Muscle of arm (tissue), 12 donors: ENCODE measurements around the gene SLC47A2. TPM values are rescaled to one million over a fixed set of nuclear protein-coding genes. Genes with fewer than 3 reads are reported as not detected.
"Not testable (repeated sequence)": the region's sequence is repeated elsewhere in the genome, so short reads cannot be mapped to it uniquely, and the experiment has no call there.

ENCODE experiments used
- DNase-seq: peaks from one replicate; pipeline ENCODE4 v3.0.0-alpha.2; 2013
- polyA plus RNA-seq, 12 donors: library from polyadenylated mRNA; unstranded; fragments of 120-200 nt; gene quantifications; one replicate each; pipeline ENCODE4 v1.2.1, GENCODE V29; 2013; ENCODE audit not compliant: insufficient read length in 12 of 12

The SLC47A2 gene
- polyA plus RNA-seq, 12 donors: 0.15 to 0.60 (median 0.26) TPM; not detected in 2

DNA sequence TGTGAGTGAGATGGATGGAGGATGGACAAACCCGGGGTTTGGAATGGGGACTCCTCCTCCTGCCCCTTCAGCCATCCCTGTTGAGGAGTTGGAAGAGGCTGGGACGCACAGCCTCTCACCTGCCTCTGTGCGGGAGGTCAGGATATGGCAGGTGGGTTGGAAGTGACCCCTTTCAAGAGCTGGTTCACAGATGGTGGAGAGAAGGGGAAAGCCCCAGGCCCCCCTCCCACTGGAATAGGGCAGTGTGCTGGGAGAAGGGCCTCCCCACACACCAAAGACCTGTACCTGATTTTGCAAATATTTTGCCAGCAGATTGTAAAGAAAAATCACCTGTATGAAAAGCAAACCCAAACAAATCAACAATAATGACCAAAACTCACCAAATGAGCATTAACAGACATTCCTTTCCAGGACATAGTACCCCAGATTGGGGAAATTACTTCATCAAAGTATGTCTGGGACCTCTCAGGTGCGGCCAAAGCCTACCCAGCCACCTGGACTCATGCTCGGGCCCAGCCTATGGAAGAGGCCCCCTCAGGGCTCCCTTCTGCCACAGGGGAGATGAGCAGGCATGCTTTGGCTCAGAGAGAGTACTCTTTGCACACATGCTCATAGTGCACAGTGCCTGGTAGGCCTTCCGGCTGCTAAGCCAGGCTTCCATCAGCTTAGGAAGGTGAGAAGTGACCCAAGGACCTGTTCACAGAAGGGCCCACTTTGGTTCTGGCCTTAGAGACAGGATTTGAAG is 7.8 kb downstream of the SLC47A2 start:
- DNase-seq: no peak

DNA sequence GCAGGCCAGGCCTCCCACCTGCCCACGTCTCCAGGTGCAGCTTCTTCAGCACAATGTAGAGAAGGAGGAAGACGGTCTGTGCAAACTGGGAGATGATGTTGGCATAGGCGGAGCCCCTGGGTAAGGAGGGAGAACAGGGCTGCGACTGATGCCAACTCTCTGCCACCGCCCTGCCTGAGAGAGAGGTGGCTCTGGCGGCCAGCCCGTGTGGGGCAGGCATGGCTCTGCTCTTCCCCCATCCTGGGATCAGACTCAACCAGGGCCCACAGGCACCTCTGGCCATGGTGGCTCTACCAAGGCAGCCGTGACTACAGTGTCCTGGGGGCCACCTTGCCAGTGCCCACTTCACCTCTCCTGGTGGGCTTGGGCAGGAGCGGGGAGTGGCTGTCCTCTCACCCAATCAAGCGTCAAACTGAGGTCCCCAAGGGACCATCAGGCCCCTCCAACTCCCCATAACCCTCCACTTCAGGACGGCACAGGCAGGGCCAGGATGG is 8.6 kb downstream of the SLC47A2 start:
- DNase-seq: no peak

DNA sequence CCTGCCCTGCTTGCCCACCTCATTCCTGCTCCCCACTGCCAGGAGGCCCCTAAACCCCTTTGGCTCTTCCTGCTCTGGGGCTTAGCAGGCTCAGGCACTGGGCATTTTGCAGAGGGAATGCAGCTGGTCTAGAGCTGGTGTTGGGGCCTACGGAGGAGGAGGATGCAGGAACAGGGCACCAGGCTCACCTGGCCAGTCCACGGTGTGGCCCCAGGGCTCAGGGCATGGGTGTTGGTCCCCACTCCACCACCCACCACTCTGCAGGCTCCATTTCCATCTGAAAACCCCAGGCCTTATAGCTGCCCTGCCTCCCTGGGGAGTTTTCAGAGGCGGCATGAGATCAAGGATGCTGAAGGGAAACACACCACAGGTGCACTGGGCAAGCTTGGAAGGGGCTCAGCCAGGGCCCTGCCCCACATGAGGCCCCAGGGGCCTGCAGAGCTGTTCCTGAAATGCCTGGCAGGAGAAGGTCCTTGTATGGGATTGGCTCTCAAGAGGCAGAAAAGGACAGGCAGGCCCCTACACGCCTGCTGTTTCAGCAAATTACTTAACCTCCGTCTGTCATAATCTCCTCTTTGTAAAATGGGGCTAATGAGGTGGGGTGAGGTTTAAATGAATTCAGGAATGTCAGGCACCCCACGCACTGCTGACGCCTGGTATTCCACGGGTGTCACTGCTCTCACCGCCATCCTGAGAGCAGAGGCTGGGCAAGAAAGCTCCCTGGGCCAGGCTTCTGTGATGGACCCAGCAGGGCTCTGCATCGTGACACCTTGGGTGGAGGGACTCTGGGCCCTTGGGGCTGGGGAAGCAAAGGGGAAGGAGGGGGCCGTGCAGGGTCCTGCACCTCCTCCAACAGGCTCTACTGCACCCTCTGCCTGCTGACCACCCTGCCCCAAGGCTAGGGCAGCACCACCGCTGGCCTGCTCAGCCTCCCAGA is 9.3 kb downstream of the SLC47A2 start:
- no peak for DNase-seq

DNA sequence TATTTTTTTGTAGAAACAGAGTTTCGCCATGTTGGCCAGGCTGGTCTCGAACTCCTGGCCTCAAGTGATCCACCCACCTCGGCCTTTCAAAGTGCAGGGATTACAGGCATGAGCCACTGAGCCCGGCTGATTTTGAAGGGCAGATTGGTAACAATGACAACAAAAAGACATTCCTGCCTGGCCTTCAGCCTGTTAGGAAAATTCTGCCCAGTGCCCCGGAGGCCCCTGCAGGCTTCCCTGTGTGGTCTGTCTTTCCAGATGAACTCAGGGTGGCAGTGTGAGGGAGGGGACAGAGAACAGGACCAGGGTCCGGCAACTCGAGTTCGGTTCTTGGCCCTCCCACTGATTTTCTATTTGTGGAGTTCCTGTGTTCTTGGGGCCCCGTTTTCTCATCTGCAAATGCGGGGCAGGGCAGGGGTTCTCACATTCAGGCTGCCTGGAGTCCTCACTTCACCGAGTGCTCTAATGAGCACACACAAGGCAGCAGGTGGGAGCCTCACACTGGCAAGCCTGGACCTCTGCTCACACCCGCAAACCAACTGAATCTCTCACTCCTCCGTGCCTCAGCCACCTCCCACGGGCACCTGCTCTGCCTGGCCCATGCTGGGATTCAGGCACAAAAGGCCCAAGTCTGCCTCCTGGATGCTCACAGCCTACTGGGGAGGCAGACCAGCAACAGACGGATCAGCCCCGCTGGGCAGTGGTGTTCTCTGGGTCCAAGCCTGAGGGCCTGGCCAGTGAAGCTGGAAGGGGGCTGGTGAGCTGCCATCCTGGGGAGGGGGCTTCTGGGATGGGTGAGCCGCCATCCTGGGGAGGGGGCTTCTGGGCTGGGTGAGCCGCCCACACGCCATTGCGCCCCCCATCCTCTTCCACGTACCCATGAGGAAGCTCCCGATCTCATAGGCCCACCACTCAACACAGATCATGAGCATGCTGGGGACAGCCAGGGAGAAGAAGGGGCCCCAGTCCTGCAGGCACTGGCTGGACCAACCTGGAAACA is 10.3 kb downstream of the SLC47A2 start:
- DNase-seq: no peak

DNA sequence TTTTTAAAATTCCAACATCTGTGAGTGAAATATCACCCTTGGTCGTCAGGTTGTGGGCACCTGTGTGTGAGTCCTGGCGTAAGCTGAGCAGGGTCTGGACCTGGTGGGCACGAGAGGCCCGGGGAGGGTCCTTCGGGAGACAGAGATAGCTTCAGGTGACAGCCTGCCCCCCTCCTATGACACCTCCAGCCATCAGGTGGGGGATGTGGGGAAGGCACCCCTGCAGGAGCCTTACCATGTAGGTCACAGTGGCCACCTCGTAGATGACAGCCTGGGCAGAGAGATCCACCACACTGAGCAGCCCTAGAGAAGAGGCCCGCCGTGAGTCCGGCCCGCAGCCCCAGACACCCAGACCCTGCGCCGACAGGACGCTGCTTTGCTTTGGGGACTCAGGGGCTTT is 11.2 kb downstream of the SLC47A2 start:
- no peak for DNase-seq

DNA sequence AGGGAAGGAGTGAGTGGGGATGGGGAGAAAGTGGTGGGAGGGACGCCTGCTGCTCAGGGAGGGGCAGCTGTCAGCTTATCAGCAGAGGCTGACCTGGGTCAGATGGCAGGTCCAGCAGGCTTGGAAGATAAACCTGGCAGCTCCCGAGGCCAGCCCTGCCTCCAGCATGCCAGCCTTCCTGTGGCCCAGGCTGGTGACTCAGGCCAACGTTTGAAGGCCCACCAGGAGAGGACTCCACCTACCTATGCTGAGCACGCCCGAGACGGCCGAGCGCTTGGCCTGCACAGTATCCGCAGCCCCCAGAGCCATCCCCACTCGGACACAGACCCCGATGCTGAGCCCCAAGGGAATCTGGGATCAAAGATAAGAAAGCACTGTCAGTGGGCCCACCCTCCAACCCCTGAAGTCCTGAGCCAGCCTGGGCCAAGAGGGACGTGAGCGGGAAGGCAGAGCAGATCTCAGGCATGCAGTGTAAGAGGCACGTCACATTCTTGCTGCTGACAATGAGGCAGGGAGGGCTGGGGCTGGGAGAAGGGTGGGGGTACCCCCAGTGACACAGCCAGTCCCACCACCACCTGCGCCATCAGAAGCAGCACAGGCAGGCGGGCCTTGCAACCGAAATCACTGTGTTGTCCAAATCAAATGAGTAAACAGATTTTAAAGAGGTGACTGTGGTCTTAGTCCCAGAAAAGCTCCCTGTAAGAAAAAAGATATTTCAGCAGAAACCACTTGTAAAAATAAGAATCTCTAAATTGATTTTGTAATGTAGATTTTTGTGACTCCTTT is 12.4 kb downstream of the SLC47A2 start:
- DNase-seq: no peak

DNA sequence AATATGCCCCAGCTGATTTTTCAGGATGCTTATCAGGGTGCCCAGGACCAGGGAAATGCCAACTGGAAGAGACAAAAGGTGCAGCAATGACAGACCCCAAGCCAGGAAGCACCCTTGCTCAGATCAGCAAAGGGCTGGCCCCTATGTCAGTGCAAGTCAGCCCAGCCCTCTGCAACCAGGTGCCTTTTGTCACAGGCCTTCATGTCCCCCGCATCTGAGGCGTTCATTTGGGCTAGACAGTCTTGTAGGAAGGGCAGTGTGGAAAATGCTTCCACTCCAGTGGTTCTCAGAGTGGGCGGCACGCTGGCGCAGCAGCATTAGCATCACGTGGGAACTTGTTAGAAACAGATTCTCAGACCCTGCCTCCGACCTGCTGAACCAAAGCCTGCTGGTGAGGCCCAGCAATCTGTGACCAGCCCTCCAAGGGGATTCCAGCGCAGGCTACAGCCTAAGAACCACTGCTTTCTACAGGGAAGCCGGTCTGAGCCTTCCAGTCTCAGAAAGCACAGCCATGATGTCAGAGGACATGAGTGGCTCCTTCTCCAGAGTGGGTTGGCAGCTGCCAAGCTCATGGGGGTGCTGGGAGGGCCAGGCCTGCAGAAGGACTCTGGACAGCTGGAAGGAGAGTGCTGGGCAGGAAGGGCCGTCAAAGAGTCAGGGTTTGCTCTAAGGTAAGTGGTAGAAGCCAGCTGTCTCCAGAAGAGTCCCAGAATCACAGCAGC is 13.1 kb downstream of the SLC47A2 start:
- DNase-seq: no peak

DNA sequence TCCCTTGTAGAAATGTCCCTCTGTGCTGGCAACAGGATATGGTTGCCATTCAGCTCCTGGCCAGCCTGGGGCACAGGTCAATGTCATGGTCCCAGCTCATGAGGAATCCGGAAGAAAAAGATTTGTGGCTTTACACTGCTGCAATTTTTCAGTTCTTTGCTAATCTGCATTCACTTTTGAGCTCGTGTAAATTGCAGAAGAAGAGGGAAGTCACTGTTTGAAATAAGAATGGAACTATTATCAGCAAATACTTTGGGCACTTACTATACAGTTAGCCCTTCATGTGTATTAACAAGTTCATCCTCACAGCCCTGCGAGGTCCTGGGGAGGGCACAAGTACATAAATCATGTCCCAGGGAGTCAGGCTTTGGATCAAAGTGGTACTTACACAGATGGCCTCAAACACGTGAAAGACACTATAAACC is 14.2 kb downstream of the SLC47A2 start:
- DNase-seq: no peak

DNA sequence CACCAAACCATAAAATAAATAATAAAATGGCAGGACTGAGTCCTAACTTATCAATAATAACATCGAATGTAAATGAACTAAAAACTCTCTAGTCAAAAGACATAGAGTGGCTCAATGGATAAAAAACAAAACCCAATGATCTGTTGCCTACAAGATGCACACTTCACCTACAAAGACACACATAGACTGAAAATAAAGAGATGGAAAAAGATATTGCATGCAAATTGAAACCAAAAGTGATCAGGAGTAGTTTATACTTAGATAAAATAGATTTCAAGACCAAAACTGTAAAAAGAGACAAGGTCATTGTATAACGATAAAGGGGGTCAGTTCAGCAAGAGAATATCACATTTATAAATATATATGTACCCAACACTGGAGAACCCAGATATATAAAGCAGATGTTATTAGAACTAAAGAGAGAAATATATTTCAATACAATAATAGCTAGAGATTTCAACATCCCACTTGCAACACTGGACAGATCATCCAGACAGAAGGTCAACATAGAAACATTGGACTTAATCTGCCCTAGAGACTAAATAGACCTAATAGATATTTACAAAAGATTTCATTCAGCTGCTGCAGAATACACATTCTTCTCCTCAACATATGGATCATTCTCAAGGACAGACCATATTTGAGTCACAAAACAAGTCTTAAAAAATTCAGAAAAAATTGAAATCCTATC is 29.8 kb downstream of the SLC47A2 start:
- DNase-seq: no peak

DNA sequence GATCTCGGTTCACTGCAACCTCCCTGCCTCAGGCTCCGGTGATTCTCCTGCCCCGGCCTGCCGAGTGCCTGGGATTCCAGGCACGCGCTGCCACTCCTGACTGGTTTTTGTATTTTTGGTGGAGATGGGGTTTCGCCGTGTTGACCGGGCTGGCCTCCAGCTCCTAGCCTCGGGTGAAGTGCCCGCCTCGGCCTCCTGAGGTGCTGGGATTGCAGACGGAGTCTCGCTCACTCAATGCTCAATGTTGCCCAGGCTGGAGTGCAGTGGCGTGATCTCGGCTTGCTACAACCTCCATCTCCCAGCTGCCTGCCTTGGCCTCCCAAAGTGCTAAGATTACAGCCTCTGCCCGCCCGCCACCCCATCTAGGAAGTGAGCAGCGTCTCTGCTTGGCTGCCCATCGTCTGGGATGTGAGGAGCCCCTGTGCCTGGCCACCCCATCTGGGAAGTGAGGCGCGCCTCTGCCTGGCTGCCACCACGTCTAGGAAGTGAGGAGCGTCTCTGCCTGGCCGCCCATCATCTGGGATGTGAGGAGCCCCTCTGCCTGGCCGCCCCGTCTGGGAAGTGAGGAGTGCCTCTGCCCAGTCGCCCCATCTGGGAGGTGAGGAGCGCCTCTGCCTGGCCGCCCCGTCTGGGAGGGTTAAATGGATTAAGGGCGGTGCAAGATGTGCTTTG is 31.3 kb downstream of the SLC47A2 start:
- DNase-seq: not testable (repeated sequence)

DNA sequence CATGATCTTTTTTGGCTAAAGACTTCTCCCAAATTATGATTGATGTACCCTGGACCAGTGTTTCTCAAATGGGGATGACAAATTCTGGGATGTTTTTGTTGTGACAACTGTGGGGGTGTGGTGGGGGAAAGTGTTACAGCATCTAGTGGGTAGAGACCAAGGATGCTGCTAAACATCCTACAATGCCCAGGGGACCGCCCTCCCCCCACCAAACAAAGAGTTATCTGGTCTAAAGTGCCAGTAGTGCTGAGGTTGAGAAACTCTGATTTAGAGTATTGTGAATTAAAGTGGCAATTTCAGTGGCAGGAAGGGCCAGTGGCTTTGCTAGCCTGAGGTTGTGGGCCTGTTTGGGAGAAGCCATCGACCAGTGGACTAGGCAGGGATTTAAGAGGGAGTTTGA is 33.3 kb downstream of the SLC47A2 start:
- no peak for DNase-seq

DNA sequence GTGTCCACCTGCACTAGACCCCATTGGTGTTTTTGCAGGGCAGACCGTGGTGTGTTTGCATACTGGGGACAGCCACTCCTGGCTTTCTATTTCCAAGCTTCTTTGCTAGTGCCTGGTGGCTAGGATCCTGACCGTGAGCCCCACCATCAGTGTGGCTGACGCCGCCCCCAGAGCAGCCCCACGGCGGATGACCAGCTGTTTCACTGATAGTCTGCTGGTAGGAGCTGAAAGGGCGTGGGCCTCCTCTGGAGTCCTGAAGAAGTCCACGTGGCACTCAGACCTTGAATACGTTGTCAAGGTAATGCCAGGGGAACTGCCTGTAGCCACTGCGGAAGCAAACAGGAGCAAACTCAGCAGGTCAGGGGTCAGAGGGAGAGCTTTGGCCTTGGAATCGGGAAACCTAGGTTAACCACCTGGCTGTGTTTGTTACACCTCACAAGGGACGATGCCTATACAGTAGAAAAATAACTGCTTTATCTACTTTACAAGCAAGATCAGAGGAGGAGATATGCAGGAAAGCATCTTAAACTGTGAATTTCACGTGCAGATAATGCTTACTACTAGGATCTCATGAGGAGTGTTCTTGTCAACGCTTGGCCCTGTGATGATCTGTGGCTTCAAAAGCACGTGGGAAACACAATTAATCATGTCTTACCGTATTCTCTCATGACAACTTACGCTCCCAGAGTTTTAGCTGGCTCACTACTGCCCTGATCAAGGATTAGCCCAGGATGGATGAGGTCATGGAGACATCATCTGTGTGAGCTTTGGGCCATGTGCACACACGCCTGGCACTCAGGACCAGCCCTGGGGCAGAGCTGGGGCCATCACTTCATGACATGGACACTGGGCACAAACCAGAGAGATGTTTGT is 37.6 kb downstream of the SLC47A2 start:
- no peak for DNase-seq

DNA sequence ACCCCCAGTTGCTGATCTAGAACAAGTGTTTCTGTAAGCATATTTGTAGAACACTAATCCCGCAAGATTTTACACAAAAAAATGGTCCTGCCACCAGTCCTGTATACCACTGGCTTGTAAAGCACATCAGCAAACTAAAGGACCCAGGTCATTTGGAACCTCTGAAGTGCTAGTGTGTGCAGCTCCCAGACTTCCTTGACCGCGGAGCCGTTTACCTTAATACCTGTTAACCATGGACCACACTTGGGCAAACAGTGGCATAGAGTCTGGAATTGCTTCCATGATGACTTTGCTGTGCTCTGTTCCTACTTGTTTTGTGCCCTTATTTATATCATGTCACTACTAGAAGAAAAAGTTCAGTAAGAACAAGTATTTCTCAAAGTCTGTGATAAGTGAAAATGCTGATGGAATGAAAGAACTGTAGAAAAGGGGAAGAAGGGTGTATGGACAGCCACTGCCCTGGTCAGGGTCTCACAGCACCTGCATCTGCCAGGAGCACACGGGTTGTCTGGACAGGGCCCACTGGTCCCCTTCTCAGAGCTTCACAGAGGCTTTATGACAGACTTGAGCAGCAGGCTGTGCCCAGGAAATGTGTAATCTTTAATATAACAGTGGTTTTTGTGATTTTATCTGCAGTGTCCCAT is 38.5 kb downstream of the SLC47A2 start:
- DNase-seq: no peak

DNA sequence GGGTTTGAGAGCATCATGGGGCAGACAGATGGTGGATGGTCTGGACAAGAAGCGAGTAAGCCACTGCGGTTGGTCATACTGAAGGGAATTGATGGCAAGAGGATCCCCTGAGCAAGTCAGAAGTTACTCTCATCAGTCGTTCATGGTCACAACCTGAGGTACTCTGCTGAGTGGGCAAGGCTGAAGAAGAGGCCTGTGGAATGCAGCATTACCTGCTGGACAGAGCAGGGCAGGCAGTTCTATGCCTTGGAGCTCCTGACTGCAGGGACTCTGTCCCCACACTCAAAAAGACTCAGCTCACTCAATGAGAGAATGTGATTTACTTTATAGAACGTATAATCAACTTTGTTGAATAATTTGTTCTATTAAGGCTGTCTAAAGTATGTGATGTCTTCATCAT is 39.5 kb downstream of the SLC47A2 start:
- DNase-seq: no peak

DNA sequence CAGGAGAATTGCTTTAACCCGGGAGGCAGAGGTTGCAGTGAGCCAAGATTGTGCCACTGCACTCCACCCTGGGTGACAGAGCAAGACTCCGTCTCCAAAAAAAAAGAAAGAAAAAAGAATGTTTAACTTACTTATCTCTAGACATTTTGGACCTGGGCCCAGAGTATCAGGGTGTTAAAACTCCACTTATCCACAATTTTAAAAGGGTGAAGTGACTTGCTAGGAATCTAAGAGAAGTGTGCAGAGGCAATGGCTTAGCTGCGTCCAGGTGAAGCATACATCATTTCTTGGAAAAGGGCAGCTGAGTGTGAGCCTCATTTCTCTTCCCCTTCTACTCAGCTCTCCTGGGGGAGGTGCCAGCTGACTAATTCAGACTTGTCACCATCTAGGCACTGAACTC is 42.8 kb downstream of the SLC47A2 start:
- DNase-seq: no peak

DNA sequence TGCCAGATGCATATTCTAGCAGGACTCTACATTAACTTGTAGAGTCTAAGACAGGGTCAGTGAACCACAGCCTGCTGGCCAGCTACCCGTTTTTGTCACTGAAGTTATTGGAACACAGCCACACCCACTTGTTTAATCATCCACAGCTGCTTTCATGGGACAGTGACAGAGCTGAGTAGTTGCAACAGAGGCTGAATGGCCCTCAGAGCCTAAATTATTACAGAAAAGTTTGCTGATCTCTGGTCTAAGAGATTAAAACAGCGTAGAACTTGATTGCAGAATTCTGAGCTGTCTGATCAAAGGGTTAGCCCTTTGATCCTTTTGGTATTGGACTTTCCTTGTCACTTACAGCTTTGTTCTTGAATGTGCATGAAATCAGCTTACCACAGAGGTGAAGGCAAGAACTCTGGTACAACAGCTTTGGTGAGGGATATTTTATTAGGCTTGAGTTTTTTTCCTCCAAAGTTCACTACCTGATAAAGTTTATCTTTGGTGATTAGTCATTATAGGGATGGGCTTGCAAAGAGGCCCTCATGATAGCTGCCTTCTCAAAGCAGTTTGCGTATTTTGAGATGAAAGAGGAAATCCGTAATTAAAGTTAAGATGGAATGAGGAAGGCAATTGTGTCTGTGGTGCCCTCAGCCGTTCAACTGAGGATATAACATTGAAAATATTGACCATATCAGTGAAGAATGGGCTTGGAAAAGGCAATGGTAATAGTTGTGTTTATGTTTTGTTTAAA is 44.2 kb downstream of the SLC47A2 start:
- DNase-seq: peak; percentile 25
